PC-3 (cell line): ENCODE data around the gene NDUFAF2. TPM values are rescaled to one million over a fixed set of nuclear protein-coding genes. Genes with fewer than 3 reads are reported as not detected.

Source experiments
- ATAC-seq: fragments of 200-7000 bp; cut with Tn5 transposase; 2 replicates; pipeline ENCODE4 v1.9.1; 2020; ENCODE audit warnings: mild to moderate bottlenecking, moderate library complexity
- BruUV-seq: library from RNA; stranded (reverse); fragments of 400-500 nt; replicated peaks from 2 replicates; lab custom pipeline; 2021; lab: Mats Ljungman, UMichigan
- CTCF ChIA-PET: fragments of 300-600 bp; sonication (Branson Sonifier 250); formaldehyde crosslinking; loops from one replicate; lab custom pipeline; 2022; ENCODE audit warnings: antibody characterized with exemption; lab: Charles Lee
- POLR2A ChIA-PET: fragments of 300-600 bp; sonication (Branson Sonifier 250); formaldehyde crosslinking; loops from one replicate; lab custom pipeline; 2022; ENCODE audit warnings: antibody characterized with exemption; ENCODE audit not compliant: unreplicated experiment; lab: Charles Lee
- DNase-seq: peaks from one replicate; pipeline ENCODE4 v3.0.0-alpha.2; 2015
- H2AFZ ChIP-seq: fragments of 300-600 bp; sonication (generic); 2 replicates; pipeline ENCODE4 v1.6.0; 2016; ENCODE audit warnings: antibody characterized with exemption, low read length
- H3F3A ChIP-seq: fragments of 300-600 bp; sonication (generic); one replicate; pipeline ENCODE4 v1.6.0; 2017; ENCODE audit warnings: antibody characterized with exemption, low read length, control low read depth, mild to moderate bottlenecking; ENCODE audit not compliant: unreplicated experiment
- H3K27ac ChIP-seq: fragments of 300-600 bp; sonication (generic); 2 replicates; pipeline ENCODE4 v1.5.1; 2016; ENCODE audit warnings: mild to moderate bottlenecking, low read length
- H3K27me3 ChIP-seq: fragments of 300-600 bp; sonication (generic); 2 replicates; pipeline ENCODE4 v1.6.1; 2016; ENCODE audit warnings: low read length, mixed read lengths
- H3K36me3 ChIP-seq: fragments of 300-600 bp; sonication (generic); 2 replicates; pipeline ENCODE4 v1.6.1; 2016; ENCODE audit warnings: low read depth, mixed run types, low read length, mixed read lengths
- H3K4me1 ChIP-seq: fragments of 300-600 bp; sonication (generic); 2 replicates; pipeline ENCODE4 v1.5.1; 2016; ENCODE audit warnings: low read length; ENCODE audit not compliant: insufficient read depth
- H3K4me2 ChIP-seq: fragments of 300-600 bp; sonication (generic); 2 replicates; pipeline ENCODE4 v1.6.0; 2016; ENCODE audit warnings: low read length
- H3K4me3 ChIP-seq: fragments of 300-600 bp; sonication (generic); 2 replicates; pipeline ENCODE4 v1.5.1; 2016; ENCODE audit warnings: mild to moderate bottlenecking, low read length, mixed read lengths
- H3K79me2 ChIP-seq: fragments of 300-600 bp; sonication (generic); 2 replicates; pipeline ENCODE4 v1.6.1; 2017; ENCODE audit warnings: low read length, mixed read lengths
- H3K9ac ChIP-seq: fragments of 300-600 bp; sonication (generic); 2 replicates; pipeline ENCODE4 v1.6.0; 2016; ENCODE audit warnings: mild to moderate bottlenecking, low read length
- H3K9me2 ChIP-seq: fragments of 300-600 bp; sonication (generic); replicated peaks from 2 replicates; pipeline ENCODE4 v1.6.1; 2016; ENCODE audit warnings: mixed run types, low read length, mixed read lengths
- H3K9me3 ChIP-seq: fragments of 300-600 bp; sonication (generic); 2 replicates; pipeline ENCODE4 v1.6.1; 2016; ENCODE audit warnings: low read length, mixed read lengths
- H4K20me1 ChIP-seq: fragments of 300-600 bp; sonication (generic); 2 replicates; pipeline ENCODE4 v1.6.1; 2016; ENCODE audit warnings: low read length, mixed read lengths
- CTCF ChIP-seq: fragments of 300-600 bp; sonication (generic); conservative IDR thresholded peaks from 2 replicates; pipeline ENCODE4 v1.5.1; 2017; ENCODE audit warnings: antibody characterized with exemption, low read depth, mild to moderate bottlenecking, low read length
- EZH2 ChIP-seq: fragments of 300-600 bp; sonication (generic); IDR thresholded peaks from one replicate; pipeline ENCODE4 v1.6.1; 2017; ENCODE audit warnings: antibody characterized with exemption, mild to moderate bottlenecking, low read length; ENCODE audit not compliant: unreplicated experiment
- EZH2phosphoT487 ChIP-seq: fragments of 300-600 bp; sonication (generic); IDR thresholded peaks from 2 replicates; pipeline ENCODE4 v1.6.1; 2018; ENCODE audit warnings: mild to moderate bottlenecking, antibody characterized with exemption, low read length, borderline replicate concordance
- intact Hi-C: fragments of 100-400 bp; cut with micrococcal nuclease; formaldehyde crosslinking; loops from 2 replicates; pipeline ENCODE4 v1.9.0; 2023
- total RNA-seq: library from RNA; depleted of rRNA; stranded (reverse); fragments of >200 nt; gene quantifications from 2 replicates; pipeline ENCODE4 v1.2.3, GENCODE V29; 2014

The NDUFAF2 gene
- total RNA-seq, 1 experiment from 2014 or later, result 41.9 TPM

DNA sequence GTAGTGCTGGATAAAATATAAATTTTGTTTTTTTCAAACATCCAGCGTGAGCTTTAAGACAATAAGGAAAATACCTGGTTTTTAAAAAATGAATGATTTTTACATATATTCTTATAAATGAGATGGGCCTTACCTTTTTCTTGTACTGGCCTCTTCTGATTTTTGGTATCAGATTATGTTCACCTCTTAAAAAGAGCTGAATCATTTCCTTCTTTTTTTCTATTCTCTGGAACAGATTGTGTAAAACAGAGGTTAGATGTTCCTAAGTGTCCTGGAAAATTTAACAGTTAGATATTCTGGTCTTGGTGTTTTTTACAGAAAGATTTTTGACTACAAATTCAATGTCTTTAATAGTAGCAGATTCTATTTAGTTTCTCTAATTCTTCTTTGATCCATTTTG is 74.6 kb downstream of the NDUFAF2 start:
- H3K4me2 ChIP-seq, result no peak overlapping the region
- no peak overlapping the region for H3K9ac ChIP-seq
- H3K79me2 ChIP-seq, result peaks cover 8% of the 10 kb centered on the region; the same call in 1 of the 2 replicates
- CTCF ChIA-PET, result interaction anchor here (0.9 kb wide), 1 partner anchor 275 kb away, joined by 3 read pairs; no protein-coding TSS in a partner anchor
- no TSS peak for BruUV-seq
- peak; percentile 4 for DNase-seq
- peaks cover 6% of the 10 kb centered on the region; the same call in 1 of the 2 replicates for H3K4me1 ChIP-seq
- POLR2A ChIA-PET, result no interaction called here
- no peaks in the 10 kb centered on the region for H3F3A ChIP-seq
- no peaks in the 10 kb centered on the region for H3K9me3 ChIP-seq
- intact Hi-C loops, result no loop called here
- no peak overlapping the region for H3K27ac ChIP-seq
- H2AFZ ChIP-seq, result no peak overlapping the region
- no peak for ATAC-seq
- H3K9me2 ChIP-seq, result no peaks in the 10 kb centered on the region
- no peak for TF ChIP-seq EZH2phosphoT487
- no peak for TF ChIP-seq CTCF
- TF ChIP-seq EZH2, result no peak
- no peaks in the 10 kb centered on the region for H4K20me1 ChIP-seq
- H3K27me3 ChIP-seq, result no peaks in the 10 kb centered on the region
- no peak overlapping the region for H3K4me3 ChIP-seq
- no peaks in the 10 kb centered on the region for H3K36me3 ChIP-seq

DNA sequence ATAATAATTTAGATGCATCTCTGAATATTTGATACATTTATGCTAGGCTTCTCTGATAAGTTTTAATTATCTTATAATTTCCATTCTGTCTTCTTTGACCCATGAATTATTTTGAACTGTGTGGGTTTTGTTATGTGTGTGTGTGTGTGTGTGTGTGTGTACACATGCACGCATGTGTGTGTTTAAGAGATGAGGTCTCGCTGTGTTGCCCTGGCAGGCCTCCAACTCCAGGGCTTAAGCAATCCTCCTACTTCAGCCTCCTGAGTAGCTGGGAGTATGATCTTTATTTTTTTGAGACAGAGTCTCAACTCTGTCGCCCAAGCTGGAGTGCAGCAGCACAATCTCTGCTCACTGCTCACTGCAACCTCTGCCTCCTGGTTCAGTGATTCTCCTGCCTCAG is 75.4 kb downstream of the NDUFAF2 start:
- intact Hi-C loops, result no loop called here
- Histone ChIP-seq H3K9ac (no peak overlapping the region), H3K4me2 (no peak overlapping the region), H3K27ac (no peak overlapping the region), H3F3A (no peaks in the 10 kb centered on the region), H3K4me3 (no peak overlapping the region), H3K27me3 (no peaks in the 10 kb centered on the region), H3K9me3 (no peaks in the 10 kb centered on the region), H2AFZ (no peak overlapping the region), H3K79me2 (peaks cover 8% of the 10 kb centered on the region; the same call in 1 of the 2 replicates), H3K36me3 (no peaks in the 10 kb centered on the region), H3K9me2 (no peaks in the 10 kb centered on the region), H3K4me1 (peaks cover 6% of the 10 kb centered on the region; the same call in 1 of the 2 replicates), H4K20me1 (no peaks in the 10 kb centered on the region)
- ChIA-PET POLR2A (no interaction called here), CTCF (no interaction called here)
- BruUV-seq, result no TSS peak
- ATAC-seq, result no peak
- no peak for DNase-seq
- TF ChIP-seq EZH2phosphoT487 (no peak), EZH2 (no peak), CTCF (no peak)

GRCh38 chr5:61023131-61023530 is 78.1 kb downstream of the NDUFAF2 start:
- Histone ChIP-seq H3K4me2 (no peak overlapping the region), H3K79me2 (peaks cover 8% of the 10 kb centered on the region; the same call in 1 of the 2 replicates), H3K27ac (no peak overlapping the region), H3F3A (no peaks in the 10 kb centered on the region), H3K4me1 (peaks cover 6% of the 10 kb centered on the region; the same call in 1 of the 2 replicates), H3K4me3 (no peak overlapping the region), H4K20me1 (no peaks in the 10 kb centered on the region), H2AFZ (no peak overlapping the region), H3K9me2 (no peaks in the 10 kb centered on the region), H3K27me3 (no peaks in the 10 kb centered on the region), H3K36me3 (no peaks in the 10 kb centered on the region), H3K9ac (no peak overlapping the region), H3K9me3 (no peaks in the 10 kb centered on the region)
- TF ChIP-seq CTCF (no peak), EZH2 (no peak), EZH2phosphoT487 (no peak)
- ChIA-PET CTCF (no interaction called here), POLR2A (interaction anchor here (0.6 kb wide), 1 partner anchor 31 kb away, joined by 4 read pairs; no protein-coding TSS in a partner anchor)
- DNase-seq (peak; percentile 7), ATAC-seq (no peak; the same call in 1 of the 2 replicates)
- intact Hi-C loops, result no loop called here
- no TSS peak for BruUV-seq
